ENCODE results near the gene SNAPC3. TPM values are rescaled to one million over a fixed set of nuclear protein-coding genes. Genes with fewer than 3 reads are reported as not detected.

Gene SNAPC3
- total RNA-seq, 2 donors from 2014 or later: 24.2 to 61.9 TPM

DNA sequence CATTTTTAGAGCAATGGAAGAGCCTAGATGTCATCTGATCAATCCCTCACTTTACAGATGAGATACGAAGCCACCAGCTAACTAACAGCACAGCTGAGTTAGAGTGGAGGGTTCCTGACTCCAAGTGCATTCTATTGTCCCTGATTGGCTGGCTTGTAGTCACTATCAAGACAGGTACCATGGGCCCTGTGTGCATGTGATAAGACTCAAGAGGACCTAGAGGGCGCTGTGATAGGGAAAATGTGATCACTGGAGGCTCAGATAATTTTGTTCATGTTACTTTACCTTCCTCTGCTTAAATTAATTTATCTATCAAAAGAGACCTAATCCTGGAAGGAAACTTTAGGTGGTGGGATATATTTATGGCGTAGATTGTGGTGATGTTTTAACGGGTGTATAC is 19.5 kb upstream of the SNAPC3 start:
- Histone ChIP-seq H3K27ac (no peak overlapping the region), H3K9me3 (no peaks in the 10 kb centered on the region), H3K4me1 (replicated peaks) (no peaks in the 10 kb centered on the region), H3K27me3 (replicated peaks; ENCODE audit: insufficient read depth) (no peaks in the 10 kb centered on the region), H3K4me3 (no peak overlapping the region), H3K36me3 (no peaks in the 10 kb centered on the region)
- intact Hi-C loops (cut with DNase I): no loop called here
- TF ChIP-seq POLR2A (IDR thresholded peaks at IDR 0.05) (no peak), POLR2AphosphoS5 (IDR thresholded peaks at IDR 0.05) (no peak), CTCF (IDR thresholded peaks at IDR 0.05) (no peak)
- no peak for DNase-seq (ENCODE audit: low spot score)
- WGBS: 70% methylated on average over 4 of the region's 4 CpGs

DNA sequence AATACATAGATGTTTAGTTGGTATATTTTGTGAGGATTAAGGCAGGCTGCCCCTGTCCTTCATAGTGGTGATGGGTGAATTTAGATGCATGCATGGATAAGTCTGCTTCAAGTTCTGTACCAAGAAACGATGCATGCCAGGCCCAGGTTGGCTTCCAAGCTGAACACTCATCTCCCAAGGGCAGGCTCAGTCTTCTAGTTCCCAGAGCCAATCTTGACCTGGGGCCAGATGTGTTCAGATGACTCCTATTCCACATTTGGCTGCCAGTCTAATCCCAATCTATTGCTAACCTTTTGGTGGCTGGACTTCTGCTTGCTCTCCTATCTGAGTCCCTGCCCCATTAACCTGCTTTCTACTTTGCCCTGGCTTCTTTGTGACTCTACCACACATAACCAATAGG is 18.5 kb upstream of the SNAPC3 start:
- Histone ChIP-seq H3K4me3 (no peak overlapping the region), H3K9me3 (no peaks in the 10 kb centered on the region), H3K36me3 (no peaks in the 10 kb centered on the region), H3K27me3 (replicated peaks; ENCODE audit: insufficient read depth) (no peaks in the 10 kb centered on the region), H3K4me1 (replicated peaks) (no peaks in the 10 kb centered on the region), H3K27ac (no peak overlapping the region)
- intact Hi-C loops (cut with DNase I): no loop called here
- TF ChIP-seq POLR2A (IDR thresholded peaks at IDR 0.05) (no peak), POLR2AphosphoS5 (IDR thresholded peaks at IDR 0.05) (no peak), CTCF (IDR thresholded peaks at IDR 0.05) (no peak)
- WGBS: 90% methylated on average over 1 of the region's 1 CpG
- DNase-seq (ENCODE audit: low spot score): no peak

- peak in 2 of 4 experiments; percentile 36 for TF ChIP-seq CTCF (IDR thresholded peaks at IDR 0.05)
- no peak for TF ChIP-seq POLR2AphosphoS5 (IDR thresholded peaks at IDR 0.05)
- Histone ChIP-seq H3K9me3 (no peaks in the 10 kb centered on the region), H3K27me3 (replicated peaks; ENCODE audit: insufficient read depth) (no peaks in the 10 kb centered on the region), H3K4me3 (no peak overlapping the region), H3K4me1 (replicated peaks) (no peaks in the 10 kb centered on the region), H3K27ac (no peak overlapping the region), H3K36me3 (no peaks in the 10 kb centered on the region)
- 51% methylated on average over 2 of the region's 2 CpGs for WGBS
- intact Hi-C loops (cut with DNase I): loop anchor here (10.0 kb wide), 1 partner anchor 202 kb away; no protein-coding TSS in a partner anchor
- DNase-seq (ENCODE audit: low spot score): no peak
Measured at GRCh38 chr9:15416880-15417279, 5.8 kb upstream of the SNAPC3 start.

DNA sequence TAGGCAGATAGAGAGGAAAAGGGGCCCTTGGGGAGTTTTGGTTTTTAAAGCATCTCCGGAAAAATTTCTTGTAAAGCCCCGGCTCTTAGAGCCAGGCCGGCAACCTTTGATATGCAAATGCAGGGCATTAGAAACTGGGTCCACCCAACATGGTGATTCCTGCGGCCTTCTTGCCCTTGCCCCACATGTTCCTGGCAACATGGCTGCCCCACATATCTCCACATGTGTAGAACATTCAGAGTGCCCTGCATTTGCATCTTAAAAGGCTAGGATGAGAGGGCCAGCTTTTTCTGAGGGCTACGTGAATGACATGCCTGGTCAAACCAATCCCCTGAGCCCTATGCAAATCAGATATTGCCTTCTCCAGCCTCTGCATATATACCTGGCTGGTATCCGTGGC is 5.0 kb upstream of the SNAPC3 start:
- no peaks in the 10 kb centered on the region for H3K27me3 ChIP-seq (replicated peaks; ENCODE audit: insufficient read depth)
- no peak for DNase-seq (ENCODE audit: low spot score)
- H3K27ac ChIP-seq: no peak overlapping the region
- no peaks in the 10 kb centered on the region for H3K4me1 ChIP-seq (replicated peaks)
- no peaks in the 10 kb centered on the region for H3K36me3 ChIP-seq
- no peaks in the 10 kb centered on the region for H3K9me3 ChIP-seq
- intact Hi-C loops (cut with DNase I): loop anchor here (10.0 kb wide), 1 partner anchor 203 kb away; no protein-coding TSS in a partner anchor
- no peak overlapping the region for H3K4me3 ChIP-seq
- no peak for TF ChIP-seq POLR2A (IDR thresholded peaks at IDR 0.05)
- no peak for TF ChIP-seq POLR2AphosphoS5 (IDR thresholded peaks at IDR 0.05)
- TF ChIP-seq CTCF (IDR thresholded peaks at IDR 0.05): no peak
- WGBS: 73% methylated on average over 6 of the region's 6 CpGs

GRCh38 chr9:15420796-15421195 is 1.9 kb upstream of the SNAPC3 start:
- H3K9me3 ChIP-seq: no peaks in the 10 kb centered on the region
- no peaks in the 10 kb centered on the region for H3K4me1 ChIP-seq (replicated peaks)
- no peak for DNase-seq (ENCODE audit: low spot score)
- H3K27ac ChIP-seq: no peak overlapping the region
- 83% methylated on average over 5 of the region's 5 CpGs for WGBS
- H3K36me3 ChIP-seq: no peaks in the 10 kb centered on the region
- no peak overlapping the region for H3K4me3 ChIP-seq
- intact Hi-C loops (cut with DNase I): loop anchor here (5.0 kb wide), 2 partner anchors 92 to 132 kb away; partner anchors contain the start of genes CCDC171 and PSIP1
- no peaks in the 10 kb centered on the region for H3K27me3 ChIP-seq (replicated peaks; ENCODE audit: insufficient read depth)
- no peak for TF ChIP-seq CTCF (IDR thresholded peaks at IDR 0.05)
- TF ChIP-seq POLR2AphosphoS5 (IDR thresholded peaks at IDR 0.05): no peak
- TF ChIP-seq POLR2A (IDR thresholded peaks at IDR 0.05): no peak
